AG08395 (cell line): Measurements from ENCODE around the gene ABCC1.

Experiments used
- DNase-seq: peaks from one replicate; pipeline ENCODE4 v3.0.0; 2012; ENCODE audit warnings: mixed read lengths, low spot score

The ABCC1 gene

GRCh38 chr16:16021646-16021987 is 72.2 kb downstream of the ABCC1 start:
- no peak for DNase-seq

DNA sequence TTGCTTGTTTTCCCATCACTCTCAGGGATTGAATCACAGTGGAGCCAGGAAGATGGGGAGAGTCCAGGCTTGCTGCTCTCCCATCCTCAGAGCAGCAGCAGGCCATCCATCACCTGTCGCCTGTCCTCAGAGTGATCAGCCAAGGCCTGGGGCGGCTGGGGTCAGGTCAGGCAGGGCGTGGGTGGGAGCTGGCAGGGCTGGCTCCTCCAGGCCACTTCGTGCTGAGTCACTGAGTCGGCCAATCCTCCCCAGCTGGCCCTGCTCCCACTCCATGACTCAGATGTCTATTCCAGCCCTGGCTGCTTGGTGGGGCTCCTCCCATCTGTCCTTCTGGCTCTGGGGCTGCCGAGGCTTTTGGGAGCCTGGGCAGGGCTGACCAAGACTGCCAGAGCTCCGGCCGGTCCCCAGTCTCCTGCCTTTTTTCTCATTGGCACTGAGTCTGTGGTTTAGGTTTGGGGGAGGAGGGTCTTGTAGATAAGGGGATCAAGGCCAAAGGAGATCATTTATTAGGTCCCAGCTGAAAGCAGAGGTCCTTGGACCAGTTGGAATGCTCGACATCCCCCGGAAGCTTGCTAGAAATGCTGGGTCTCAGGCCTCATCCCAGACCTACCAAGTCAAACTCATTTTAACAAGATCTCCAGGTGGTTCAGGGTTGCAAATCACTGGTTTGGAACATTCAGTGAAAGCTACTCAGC is 72.7 kb downstream of the ABCC1 start:
- DNase-seq: peak; percentile 98

GRCh38 chr16:16022683-16023064 is 73.3 kb downstream of the ABCC1 start:
- no peak for DNase-seq

GRCh38 chr16:16025214-16025968 is 76.0 kb downstream of the ABCC1 start:
- DNase-seq: peak; percentile 85

- DNase-seq: no peak
These were observed 78.4 kb downstream of the ABCC1 start for GRCh38 chr16:16027728-16028310.

GRCh38 chr16:16028311-16028999 is 79.0 kb downstream of the ABCC1 start:
- DNase-seq: no peak

DNA sequence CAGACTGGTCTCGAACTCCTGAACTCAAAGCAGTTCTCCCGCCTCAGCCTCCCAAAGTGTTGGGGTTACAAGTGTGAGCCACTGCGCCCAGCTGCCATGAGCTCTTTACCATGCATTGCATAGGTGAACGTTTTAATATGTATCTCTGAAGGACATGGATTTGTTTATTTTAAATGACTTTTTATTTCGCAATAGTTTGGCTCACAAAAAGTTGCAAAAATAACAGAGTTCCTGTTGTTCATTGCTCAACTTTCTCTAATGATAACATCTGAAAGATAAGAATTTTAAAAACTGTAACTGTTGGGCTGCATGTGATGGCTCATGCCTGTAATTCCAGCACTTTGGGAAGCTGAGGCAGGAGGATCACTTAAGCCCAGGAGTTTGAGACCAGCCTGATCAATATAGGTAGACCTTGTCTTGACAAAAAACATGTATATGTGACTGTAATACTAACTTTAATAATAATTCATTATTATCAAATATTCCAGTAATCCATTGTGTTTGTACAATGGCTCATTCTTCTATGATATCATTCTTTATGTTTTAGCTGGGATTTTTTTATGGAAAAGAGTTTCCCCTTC is 80.1 kb downstream of the ABCC1 start:
- DNase-seq: no peak

DNA sequence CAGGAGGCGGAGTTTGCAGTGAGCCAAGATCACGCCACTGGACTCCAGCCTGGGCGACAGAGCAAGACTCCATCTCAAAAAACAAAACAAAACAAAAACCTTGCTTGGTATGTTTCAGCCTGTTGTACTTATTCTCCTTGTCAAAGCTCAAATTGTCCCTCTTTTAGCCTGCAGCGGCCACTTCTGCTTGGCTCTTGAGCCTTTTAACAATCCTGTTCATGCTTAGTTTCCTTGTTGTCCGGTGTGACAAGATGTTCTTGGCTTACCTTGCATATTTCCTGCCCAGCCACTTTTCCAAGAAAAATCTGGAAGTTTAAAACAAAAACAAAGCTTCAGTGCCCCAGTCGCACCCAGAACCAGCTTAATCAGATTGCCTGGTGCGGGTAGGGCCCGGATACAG is 81.0 kb downstream of the ABCC1 start:
- DNase-seq: no peak

DNA sequence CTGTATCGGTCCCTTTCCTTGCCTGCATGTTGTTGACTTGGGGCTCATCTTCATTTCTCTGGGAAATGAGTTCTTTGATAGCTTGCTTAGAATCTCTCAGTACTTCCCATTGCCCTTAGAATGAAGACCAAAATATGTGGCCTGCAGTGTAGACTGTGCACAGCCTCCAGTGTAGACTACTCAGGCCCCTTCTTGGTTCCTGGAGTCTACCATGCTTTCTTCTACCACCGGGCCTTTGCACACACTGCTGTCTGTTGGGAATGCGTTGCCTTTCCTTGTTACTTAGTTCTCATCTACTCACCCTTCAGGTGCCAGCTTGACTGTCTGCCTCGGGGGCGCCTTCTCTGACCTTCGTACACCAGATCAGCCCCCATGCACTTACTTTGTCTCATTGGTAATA is 82.0 kb downstream of the ABCC1 start:
- no peak for DNase-seq

GRCh38 chr16:16032271-16032979 is 83.0 kb downstream of the ABCC1 start:
- no peak for DNase-seq

DNA sequence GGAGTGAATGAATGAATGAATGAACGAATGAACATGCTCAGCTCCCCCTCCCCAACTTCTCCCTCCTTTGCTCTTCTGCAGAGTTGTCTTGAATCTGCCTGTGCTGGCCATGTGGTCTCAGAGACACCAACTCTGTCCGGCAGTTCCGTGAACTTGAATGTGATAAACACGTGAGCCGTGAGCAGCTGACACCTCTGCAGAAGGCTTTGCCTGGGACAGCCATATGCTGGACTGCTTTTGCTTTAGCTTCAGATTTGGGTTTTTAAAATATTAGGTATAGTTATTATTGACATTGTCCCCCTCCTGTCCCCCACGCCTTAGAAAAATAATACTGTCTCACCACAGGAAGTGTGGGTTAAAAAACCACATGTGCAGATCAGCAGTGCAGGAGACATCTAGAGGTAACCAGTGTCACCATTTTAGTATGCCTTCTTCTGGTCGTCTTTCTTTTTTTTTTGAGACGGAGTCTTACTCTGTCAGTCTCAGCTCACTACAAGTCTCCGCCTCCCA is 83.8 kb downstream of the ABCC1 start:
- DNase-seq: no peak

GRCh38 chr16:16036359-16036792 is 87.0 kb downstream of the ABCC1 start:
- DNase-seq: no peak

GRCh38 chr16:16037521-16037920 is 88.1 kb downstream of the ABCC1 start:
- DNase-seq: no peak

GRCh38 chr16:16037970-16038369 is 88.6 kb downstream of the ABCC1 start:
- no peak for DNase-seq

- no peak for DNase-seq
These were observed 89.5 kb downstream of the ABCC1 start for GRCh38 chr16:16038950-16039349.

GRCh38 chr16:16041196-16041892 is 91.9 kb downstream of the ABCC1 start:
- no peak for DNase-seq

GRCh38 chr16:16042076-16042475 is 92.7 kb downstream of the ABCC1 start:
- peak; percentile 69 for DNase-seq

DNA sequence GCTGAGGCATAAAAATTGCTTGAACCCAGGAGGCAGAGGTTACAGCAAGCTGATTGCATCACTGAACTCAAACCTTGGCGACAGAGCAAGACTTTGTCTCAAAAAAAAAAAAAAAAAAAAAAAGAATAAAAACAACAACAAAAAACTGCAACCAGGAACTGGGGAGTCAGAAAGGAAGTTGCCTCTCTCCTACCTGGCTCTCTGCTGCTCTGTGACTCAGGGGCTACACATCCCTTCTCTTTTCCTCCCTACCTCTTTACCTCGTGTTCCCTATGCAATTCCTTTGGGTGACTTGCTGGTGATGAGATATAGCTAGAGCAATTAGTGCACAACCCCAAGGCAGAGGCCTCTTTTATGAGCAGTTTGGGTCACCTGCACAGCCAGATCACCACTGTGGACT is 95.9 kb downstream of the ABCC1 start:
- no peak for DNase-seq

DNA sequence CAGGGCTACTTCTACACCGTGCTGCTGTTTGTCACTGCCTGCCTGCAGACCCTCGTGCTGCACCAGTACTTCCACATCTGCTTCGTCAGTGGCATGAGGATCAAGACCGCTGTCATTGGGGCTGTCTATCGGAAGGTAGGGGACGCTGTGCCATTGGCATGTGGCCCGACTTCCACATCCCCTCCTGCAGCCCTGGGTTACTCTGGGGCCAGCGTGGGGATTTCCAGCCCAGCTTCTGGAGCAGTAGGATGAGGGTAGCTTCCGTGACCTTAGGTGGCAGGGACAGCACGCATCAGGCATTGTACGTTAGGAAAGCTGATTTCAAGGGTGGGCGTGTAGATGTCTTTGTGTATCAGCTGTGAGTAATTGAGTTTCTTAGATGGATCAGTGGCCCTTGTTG is 96.5 kb downstream of the ABCC1 start:
- DNase-seq: no peak

DNA sequence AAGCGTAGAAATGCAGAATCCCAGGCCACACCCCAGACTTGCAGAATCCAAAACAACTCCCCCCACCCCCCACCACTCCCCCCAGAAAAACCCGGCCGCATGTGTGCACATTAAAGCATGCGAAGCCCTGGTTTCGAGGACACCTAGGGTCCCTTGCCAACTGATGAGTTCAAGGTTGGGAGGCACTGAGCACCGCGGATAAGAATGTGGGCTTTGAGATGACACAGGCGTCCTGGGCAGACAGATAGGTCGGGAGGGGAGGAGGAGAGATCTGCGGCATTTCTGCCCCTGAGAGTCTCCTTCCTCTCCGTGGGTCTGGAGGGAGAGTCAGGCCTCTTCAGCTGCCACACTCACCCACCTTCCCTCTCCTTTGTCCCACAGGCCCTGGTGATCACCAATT is 98.3 kb downstream of the ABCC1 start:
- no peak for DNase-seq
